CD1c-positive myeloid dendritic cell (primary cell): ENCODE results near the gene KCNK5.

Source experiments
- DNase-seq: peaks from one replicate; pipeline ENCODE4 v3.0.0-alpha.2; 2016; ENCODE audit errors: extremely low spot score

KCNK5 gene

GRCh38 chr6:39215640-39216158 is 13.6 kb downstream of the KCNK5 start:
- no peak for DNase-seq

GRCh38 chr6:39214846-39215639 is 14.2 kb downstream of the KCNK5 start:
- DNase-seq = no peak

GRCh38 chr6:39214120-39214813 is 15.0 kb downstream of the KCNK5 start:
- DNase-seq = no peak

GRCh38 chr6:39213195-39213920 is 15.9 kb downstream of the KCNK5 start:
- no peak for DNase-seq

GRCh38 chr6:39211183-39211582 is 18.1 kb downstream of the KCNK5 start:
- no peak for DNase-seq

- DNase-seq = peak; percentile 17
These were observed 18.8 kb downstream of the KCNK5 start for GRCh38 chr6:39210450-39210849.

- no peak for DNase-seq
These were observed 19.4 kb downstream of the KCNK5 start for GRCh38 chr6:39209911-39210310.

GRCh38 chr6:39209360-39209811 is 19.9 kb downstream of the KCNK5 start:
- DNase-seq = no peak

GRCh38 chr6:39208223-39208739 is 21.0 kb downstream of the KCNK5 start:
- DNase-seq = no peak

- DNase-seq = no peak
These were observed 21.7 kb downstream of the KCNK5 start for GRCh38 chr6:39207416-39208222.

GRCh38 chr6:39206250-39206721 is 23.0 kb downstream of the KCNK5 start:
- DNase-seq = no peak

- no peak for DNase-seq
These were observed 24.5 kb downstream of the KCNK5 start for GRCh38 chr6:39204646-39205244.

- no peak for DNase-seq
These were observed 25.1 kb downstream of the KCNK5 start for GRCh38 chr6:39204160-39204495.

GRCh38 chr6:39203436-39204159 is 25.7 kb downstream of the KCNK5 start:
- no peak for DNase-seq

GRCh38 chr6:39202166-39202565 is 27.1 kb downstream of the KCNK5 start:
- no peak for DNase-seq

- no peak for DNase-seq
These were observed 28.7 kb downstream of the KCNK5 start for GRCh38 chr6:39200498-39201020.

- no peak for DNase-seq
These were observed 29.3 kb downstream of the KCNK5 start for GRCh38 chr6:39199976-39200375.

GRCh38 chr6:39199231-39199940 is 29.9 kb downstream of the KCNK5 start:
- DNase-seq = no peak

GRCh38 chr6:39198528-39198927 is 30.7 kb downstream of the KCNK5 start:
- DNase-seq = no peak
